Stimulated activated effector memory CD8-positive, alpha-beta T cell treated with anti-CD3 and anti-CD28 coated beads, Interleukin-12 subunit alpha, Interleukin-12 subunit beta, amount 100 ng/mL, for 72 hours (primary cell): ENCODE measurements around the gene CEL.
"Not testable (repeated sequence)": the region's sequence is repeated elsewhere in the genome, so short reads cannot be mapped to it uniquely, and the experiment has no call there.

Experiments used
- ATAC-seq: fragments of 150-1000 bp; cut with Tn5 transposase; 2 replicates; pipeline ENCODE4 v1.10.0; 2021
- DNase-seq, 2 donors: peaks; one replicate each; pipeline ENCODE4 v3.0.0; 2021 to 2022; ENCODE audit warnings: low spot score in 2 of 2
- H3K27ac Mint-ChIP-seq: one replicate; pipeline ENCODE4 v1.8.0; 2022; ENCODE audit warnings: mild to moderate bottlenecking, mixed read lengths
- H3K36me3 Mint-ChIP-seq: one replicate; pipeline ENCODE4 v1.8.0; 2022; ENCODE audit warnings: mild to moderate bottlenecking, mixed read lengths
- H3K4me1 Mint-ChIP-seq: one replicate; pipeline ENCODE4 v1.8.0; 2022; ENCODE audit warnings: mixed read lengths
- H3K4me3 Mint-ChIP-seq: one replicate; pipeline ENCODE4 v1.8.0; 2022; ENCODE audit warnings: mild to moderate bottlenecking, mixed read lengths
- H3K9me3 Mint-ChIP-seq: one replicate; pipeline ENCODE4 v1.8.0; 2022; ENCODE audit warnings: mixed read lengths

CEL gene

GRCh38 chr9:133055788-133056420 is 5.9 kb upstream of the CEL start:
- DNase-seq (no peak), ATAC-seq (no peak)
- Mint-ChIP-seq H3K4me1 (peaks cover 28% of the 10 kb centered on the region), H3K9me3 (no peaks in the 10 kb centered on the region), H3K27ac (peak overlapping the region; percentile 45), H3K36me3 (peaks cover 56% of the 10 kb centered on the region), H3K4me3 (no peak overlapping the region)

DNA sequence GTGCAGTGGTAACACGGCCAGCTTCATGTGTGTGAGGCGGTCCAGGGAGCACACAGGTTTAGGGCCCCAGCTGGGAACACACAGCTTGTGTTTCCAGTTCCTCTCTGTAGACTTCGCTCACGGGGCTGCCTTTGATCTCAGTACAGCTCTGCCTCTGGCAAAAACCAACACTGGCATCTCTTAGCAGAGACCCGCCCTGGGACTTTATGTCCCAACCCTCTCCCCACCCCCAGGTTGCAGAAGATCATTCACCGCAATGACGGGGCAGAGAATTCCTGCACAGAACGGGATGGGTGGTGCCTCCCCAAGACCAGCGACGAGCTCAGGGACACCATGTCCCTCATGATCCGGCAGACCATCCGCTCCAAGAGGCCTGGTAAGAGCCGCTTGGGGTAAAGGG is 5.2 kb upstream of the CEL start:
- no peak overlapping the region for H3K4me3 Mint-ChIP-seq
- no peak overlapping the region for H3K27ac Mint-ChIP-seq
- H3K9me3 Mint-ChIP-seq, result no peaks in the 10 kb centered on the region
- no peak for DNase-seq
- H3K36me3 Mint-ChIP-seq, result peaks cover 52% of the 10 kb centered on the region
- ATAC-seq, result no peak
- H3K4me1 Mint-ChIP-seq, result peaks cover 34% of the 10 kb centered on the region

GRCh38 chr9:133057006-133057405 is 4.8 kb upstream of the CEL start:
- H3K36me3 Mint-ChIP-seq, result peaks cover 48% of the 10 kb centered on the region
- no peak overlapping the region for H3K27ac Mint-ChIP-seq
- no peak overlapping the region for H3K4me3 Mint-ChIP-seq
- H3K9me3 Mint-ChIP-seq, result no peaks in the 10 kb centered on the region
- no peak for ATAC-seq
- no peak for DNase-seq
- H3K4me1 Mint-ChIP-seq, result peaks cover 34% of the 10 kb centered on the region

GRCh38 chr9:133057553-133057952 is 4.2 kb upstream of the CEL start:
- Mint-ChIP-seq H3K4me3 (no peak overlapping the region), H3K9me3 (no peaks in the 10 kb centered on the region), H3K4me1 (peaks cover 34% of the 10 kb centered on the region), H3K36me3 (peaks cover 43% of the 10 kb centered on the region), H3K27ac (no peak overlapping the region)
- ATAC-seq (no peak), DNase-seq (no peak)

DNA sequence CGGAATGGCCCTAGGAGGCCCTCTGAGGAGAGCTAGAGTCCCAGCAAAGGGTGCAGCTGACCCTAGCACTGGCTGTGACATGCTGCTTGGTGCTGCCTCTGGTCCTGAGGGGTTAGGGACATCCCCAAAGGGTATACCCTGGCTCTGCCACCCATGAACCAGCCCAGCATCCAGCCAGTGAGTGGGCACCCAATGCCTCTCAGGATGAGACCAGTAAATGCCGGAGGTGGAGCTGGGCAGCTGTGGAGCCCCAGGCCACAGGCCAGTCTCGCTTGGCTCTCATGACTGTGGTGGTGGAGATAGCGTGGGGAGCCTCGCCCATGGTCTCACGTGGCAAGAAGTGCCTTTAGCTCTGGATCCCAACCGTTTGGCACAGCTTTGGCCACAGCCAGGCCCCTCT is 3.7 kb upstream of the CEL start:
- ATAC-seq (no peak), DNase-seq (no peak)
- no peak overlapping the region for H3K27ac Mint-ChIP-seq
- peaks cover 41% of the 10 kb centered on the region for H3K36me3 Mint-ChIP-seq
- H3K9me3 Mint-ChIP-seq, result no peaks in the 10 kb centered on the region
- no peak overlapping the region for H3K4me3 Mint-ChIP-seq
- peaks cover 34% of the 10 kb centered on the region for H3K4me1 Mint-ChIP-seq

DNA sequence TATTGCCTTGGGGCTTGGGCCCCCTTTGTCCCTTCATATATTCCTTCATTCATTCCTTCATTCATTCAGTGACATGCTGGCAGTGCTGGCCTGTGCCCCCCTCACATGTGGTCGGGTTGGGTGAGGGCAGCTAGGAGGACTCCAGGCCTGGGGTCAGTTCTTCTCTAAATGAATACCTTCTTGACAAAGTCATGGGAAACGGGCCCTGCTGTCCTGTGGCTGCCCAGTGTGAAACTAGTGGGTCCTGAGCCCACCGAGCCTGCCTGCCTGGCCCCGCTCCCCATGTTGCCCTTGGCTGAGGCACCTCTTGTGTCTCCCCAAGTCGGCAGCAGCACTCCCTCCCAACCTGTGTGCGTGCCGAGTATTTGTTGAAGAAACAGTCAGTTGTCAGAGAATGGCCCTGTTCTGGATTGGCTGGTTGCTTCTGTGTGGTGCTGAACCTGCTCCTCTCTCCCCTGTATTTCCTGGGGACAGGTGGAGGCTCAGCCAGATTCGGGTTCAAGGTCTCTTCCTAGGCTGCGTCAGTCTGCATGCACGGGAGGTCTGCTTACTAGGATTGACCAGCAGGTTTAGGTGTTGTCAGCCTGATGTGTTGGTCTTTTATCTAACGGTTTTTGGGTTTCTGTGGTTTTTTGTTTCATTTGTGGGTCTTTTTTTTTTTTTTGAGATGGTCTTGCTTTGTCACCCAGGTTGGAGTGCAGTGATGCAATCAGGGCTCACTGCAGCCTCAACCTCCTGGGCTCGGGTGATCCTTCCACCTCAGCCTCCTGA is 3.0 kb upstream of the CEL start:
- peaks cover 36% of the 10 kb centered on the region for H3K36me3 Mint-ChIP-seq
- no peak for DNase-seq
- H3K4me1 Mint-ChIP-seq, result peaks cover 34% of the 10 kb centered on the region
- peak; percentile 6 for ATAC-seq
- peak overlapping the region; percentile 29 for H3K27ac Mint-ChIP-seq
- no peaks in the 10 kb centered on the region for H3K9me3 Mint-ChIP-seq
- H3K4me3 Mint-ChIP-seq, result no peak overlapping the region

- no peak overlapping the region for H3K4me3 Mint-ChIP-seq
- ATAC-seq (no peak), DNase-seq (no peak)
- H3K9me3 Mint-ChIP-seq, result no peaks in the 10 kb centered on the region
- peaks cover 28% of the 10 kb centered on the region for H3K36me3 Mint-ChIP-seq
- peak overlapping the region; percentile 77 for H3K27ac Mint-ChIP-seq
- H3K4me1 Mint-ChIP-seq, result peaks cover 34% of the 10 kb centered on the region
Observed at GRCh38 chr9:133059623-133060022, 2.2 kb upstream of the CEL start.

GRCh38 chr9:133060417-133060841 is 1.4 kb upstream of the CEL start:
- H3K9me3 Mint-ChIP-seq, result no peaks in the 10 kb centered on the region
- no peak for DNase-seq
- no peak for ATAC-seq
- H3K36me3 Mint-ChIP-seq, result peaks cover 20% of the 10 kb centered on the region
- H3K4me1 Mint-ChIP-seq, result peaks cover 34% of the 10 kb centered on the region
- no peak overlapping the region for H3K4me3 Mint-ChIP-seq
- H3K27ac Mint-ChIP-seq, result peak overlapping the region; percentile 77

- not testable (repeated sequence) for H3K9me3 Mint-ChIP-seq, H3K27ac Mint-ChIP-seq, DNase-seq, ATAC-seq, H3K4me3 Mint-ChIP-seq
- Mint-ChIP-seq H3K36me3 (peaks cover 14% of the 10 kb centered on the region), H3K4me1 (peaks cover 34% of the 10 kb centered on the region)
Observed at GRCh38 chr9:133061019-133061763, 590 bp upstream of the CEL start.

- H3K4me1 Mint-ChIP-seq, result peaks cover 31% of the 10 kb centered on the region
- not testable (repeated sequence) for ATAC-seq, H3K9me3 Mint-ChIP-seq, H3K36me3 Mint-ChIP-seq, H3K4me3 Mint-ChIP-seq, H3K27ac Mint-ChIP-seq, DNase-seq
Observed at GRCh38 chr9:133062569-133062968, 788 bp downstream of the CEL start.

- no peak for ATAC-seq
- DNase-seq, result no peak
- H3K36me3 Mint-ChIP-seq, result peaks cover 8% of the 10 kb centered on the region
- H3K9me3 Mint-ChIP-seq, result no peaks in the 10 kb centered on the region
- H3K4me3 Mint-ChIP-seq, result no peak overlapping the region
- peak overlapping the region; percentile 12 for H3K27ac Mint-ChIP-seq
- peaks cover 26% of the 10 kb centered on the region for H3K4me1 Mint-ChIP-seq
Observed at GRCh38 chr9:133063159-133063499, 1.3 kb downstream of the CEL start.

GRCh38 chr9:133063500-133064231 is 1.9 kb downstream of the CEL start:
- Mint-ChIP-seq H3K4me3 (no peak overlapping the region), H3K36me3 (peaks cover 6% of the 10 kb centered on the region), H3K4me1 (peaks cover 20% of the 10 kb centered on the region), H3K9me3 (no peaks in the 10 kb centered on the region), H3K27ac (peak overlapping the region; percentile 12)
- no peak for ATAC-seq
- no peak for DNase-seq

DNA sequence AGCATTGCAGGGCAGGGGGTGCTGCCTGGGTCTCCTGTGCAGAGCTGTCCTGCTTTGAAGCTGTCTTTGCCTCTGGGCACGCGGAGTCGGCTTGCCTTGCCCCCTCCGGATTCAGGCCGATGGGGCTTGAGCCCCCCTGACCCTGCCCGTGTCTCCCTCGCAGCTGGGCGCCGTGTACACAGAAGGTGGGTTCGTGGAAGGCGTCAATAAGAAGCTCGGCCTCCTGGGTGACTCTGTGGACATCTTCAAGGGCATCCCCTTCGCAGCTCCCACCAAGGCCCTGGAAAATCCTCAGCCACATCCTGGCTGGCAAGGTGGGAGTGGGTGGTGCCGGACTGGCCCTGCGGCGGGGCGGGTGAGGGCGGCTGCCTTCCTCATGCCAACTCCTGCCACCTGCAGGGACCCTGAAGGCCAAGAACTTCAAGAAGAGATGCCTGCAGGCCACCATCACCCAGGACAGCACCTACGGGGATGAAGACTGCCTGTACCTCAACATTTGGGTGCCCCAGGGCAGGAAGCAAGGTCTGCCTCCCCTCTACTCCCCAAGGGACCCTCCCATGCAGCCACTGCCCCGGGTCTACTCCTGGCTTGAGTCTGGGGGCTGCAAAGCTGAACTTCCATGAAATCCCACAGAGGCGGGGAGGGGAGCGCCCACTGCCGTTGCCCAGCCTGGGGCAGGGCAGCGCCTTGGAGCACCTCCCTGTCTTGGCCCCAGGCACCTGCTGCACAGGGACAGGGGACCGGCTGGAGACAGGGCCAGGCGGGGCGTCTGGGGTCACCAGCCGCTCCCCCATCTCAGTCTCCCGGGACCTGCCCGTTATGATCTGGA is 2.7 kb downstream of the CEL start:
- Mint-ChIP-seq H3K4me3 (no peak overlapping the region), H3K9me3 (no peaks in the 10 kb centered on the region), H3K36me3 (no peaks in the 10 kb centered on the region), H3K27ac (no peak overlapping the region), H3K4me1 (peaks cover 13% of the 10 kb centered on the region)
- no peak for DNase-seq
- ATAC-seq, result no peak

DNA sequence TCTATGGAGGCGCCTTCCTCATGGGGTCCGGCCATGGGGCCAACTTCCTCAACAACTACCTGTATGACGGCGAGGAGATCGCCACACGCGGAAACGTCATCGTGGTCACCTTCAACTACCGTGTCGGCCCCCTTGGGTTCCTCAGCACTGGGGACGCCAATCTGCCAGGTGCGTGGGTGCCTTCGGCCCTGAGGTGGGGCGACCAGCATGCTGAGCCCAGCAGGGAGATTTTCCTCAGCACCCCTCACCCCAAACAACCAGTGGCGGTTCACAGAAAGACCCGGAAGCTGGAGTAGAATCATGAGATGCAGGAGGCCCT is 3.2 kb downstream of the CEL start:
- DNase-seq, result no peak
- no peaks in the 10 kb centered on the region for H3K36me3 Mint-ChIP-seq
- ATAC-seq, result no peak
- peaks cover 8% of the 10 kb centered on the region for H3K4me1 Mint-ChIP-seq
- no peaks in the 10 kb centered on the region for H3K9me3 Mint-ChIP-seq
- no peak overlapping the region for H3K4me3 Mint-ChIP-seq
- no peak overlapping the region for H3K27ac Mint-ChIP-seq
